Breast epithelium (tissue), 4 donors: Measurements from ENCODE around the gene RGS12. TPM values are rescaled to one million over a fixed set of nuclear protein-coding genes. Genes with fewer than 3 reads are reported as not detected.

Experiments used
- DNase-seq, 2 donors: peaks; one replicate each; pipeline ENCODE4 v3.0.0-alpha.2; 2019; ENCODE audit warnings: low spot score in 2 of 2
- H3K27ac ChIP-seq, 2 donors: fragments of 200-600 bp; sonication (generic) in 1 of 2; one replicate each; pipeline ENCODE4 v1.5.1; 2016 to 2019; ENCODE audit warnings: mild to moderate bottlenecking in 1 of 2
- H3K27me3 ChIP-seq, 2 donors: fragments of 200-600 bp; sonication (generic) in 1 of 2; one replicate each; pipeline versions ENCODE4 v1.5.1 to v1.6.0; 2017 to 2019; ENCODE audit warnings: control low read depth in 1 of 2, mild to moderate bottlenecking in 1 of 2
- H3K36me3 ChIP-seq: fragments of 200-600 bp; one replicate; pipeline ENCODE4 v1.5.1; 2019
- H3K4me1 ChIP-seq, 2 donors: fragments of 200-600 bp; sonication (generic); one replicate each; pipeline ENCODE4 v1.5.1; 2016 to 2019; ENCODE audit warnings: control low read depth in 1 of 2
- H3K4me3 ChIP-seq, 3 donors: fragments of 200-600 bp; sonication (generic); 1 replicate in 2 of 3; 2 replicates in 1 of 3; pipeline ENCODE4 v1.5.1; 2016 to 2019; ENCODE audit warnings: mild to moderate bottlenecking in 3 of 3, moderate library complexity in 2 of 3
- H3K9me3 ChIP-seq, 2 donors: fragments of 200-600 bp; sonication (generic) in 1 of 2; one replicate each; pipeline ENCODE4 v1.5.1; 2016 to 2019; ENCODE audit warnings: control low read depth in 1 of 2
- POLR2A ChIP-seq: fragments of 450-650 bp; IDR thresholded peaks from one replicate; pipeline ENCODE4 v1.6.1; 2016; ENCODE audit warnings: antibody characterized with exemption, mild to moderate bottlenecking, moderate library complexity
- POLR2AphosphoS5 ChIP-seq, 3 donors: sonication (generic); formaldehyde crosslinking; IDR thresholded peaks; one replicate each; pipeline ENCODE4 v1.6.1; 2017; ENCODE audit warnings: antibody characterized with exemption in 3 of 3
- intact Hi-C: fragments of 100-400 bp; cut with DNase I; formaldehyde crosslinking; loops from one replicate; pipeline ENCODE4 v1.15.1; 2023; ENCODE audit warnings: low total_unique reads
- total RNA-seq, 3 donors: library from RNA; depleted of rRNA; stranded (reverse); fragments of >200 nt; gene quantifications; one replicate each; pipeline ENCODE4 v1.1.0, GENCODE V29; 2016
- TF ChIP-seq, protein P1 (sequence below), 3 donors: fragments of 450-650 bp; IDR thresholded peaks; one replicate each; pipeline ENCODE4 v1.5.1; 2016 to 2017; ENCODE audit warnings: antibody characterized with exemption in 3 of 3, mild to moderate bottlenecking in 3 of 3, moderate library complexity in 3 of 3

The RGS12 gene
- total RNA-seq, 3 donors from 2014 or later: 24.3 to 94.5 (median 29.9) TPM

DNA sequence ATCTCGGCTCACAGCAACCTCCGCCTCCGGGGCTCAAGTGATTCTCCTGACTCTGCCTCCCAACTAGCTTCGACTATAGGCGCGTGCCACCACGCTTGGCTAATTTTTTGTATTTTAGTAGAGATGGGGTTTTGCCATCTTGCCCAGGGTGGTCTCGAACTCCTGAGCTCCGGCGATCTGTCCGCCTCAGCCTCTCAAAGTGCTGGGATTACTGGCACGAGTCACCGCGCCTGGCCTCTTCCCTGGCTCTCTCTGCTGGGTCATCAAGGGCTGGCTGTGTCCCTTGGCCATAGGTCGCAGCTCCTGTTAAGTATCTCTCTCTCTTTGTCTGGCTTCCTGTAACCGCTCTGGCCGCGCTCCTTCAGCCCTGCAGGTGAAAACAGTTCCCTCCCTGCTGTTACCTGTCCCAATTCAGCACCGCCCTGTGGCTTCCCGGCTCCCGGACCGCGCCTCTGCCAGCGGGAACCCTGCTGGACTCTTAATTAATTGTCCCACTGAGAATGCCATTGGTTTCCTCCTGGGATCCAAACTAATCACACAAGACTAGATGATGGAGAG is 1.3 kb upstream of the RGS12 start:
- Histone ChIP-seq H3K4me1 (peaks cover 3 to 8% of the 10 kb centered on the region in 2 donors), H3K9me3 (no peaks in the 10 kb centered on the region), H3K27me3 (no peaks in the 10 kb centered on the region), H3K27ac (peak overlapping the region; percentile 96), H3K36me3 (no peaks in the 10 kb centered on the region), H3K4me3 (peak overlapping the region; percentile 78 to 84 (median 83))
- TF ChIP-seq, protein P1, sequence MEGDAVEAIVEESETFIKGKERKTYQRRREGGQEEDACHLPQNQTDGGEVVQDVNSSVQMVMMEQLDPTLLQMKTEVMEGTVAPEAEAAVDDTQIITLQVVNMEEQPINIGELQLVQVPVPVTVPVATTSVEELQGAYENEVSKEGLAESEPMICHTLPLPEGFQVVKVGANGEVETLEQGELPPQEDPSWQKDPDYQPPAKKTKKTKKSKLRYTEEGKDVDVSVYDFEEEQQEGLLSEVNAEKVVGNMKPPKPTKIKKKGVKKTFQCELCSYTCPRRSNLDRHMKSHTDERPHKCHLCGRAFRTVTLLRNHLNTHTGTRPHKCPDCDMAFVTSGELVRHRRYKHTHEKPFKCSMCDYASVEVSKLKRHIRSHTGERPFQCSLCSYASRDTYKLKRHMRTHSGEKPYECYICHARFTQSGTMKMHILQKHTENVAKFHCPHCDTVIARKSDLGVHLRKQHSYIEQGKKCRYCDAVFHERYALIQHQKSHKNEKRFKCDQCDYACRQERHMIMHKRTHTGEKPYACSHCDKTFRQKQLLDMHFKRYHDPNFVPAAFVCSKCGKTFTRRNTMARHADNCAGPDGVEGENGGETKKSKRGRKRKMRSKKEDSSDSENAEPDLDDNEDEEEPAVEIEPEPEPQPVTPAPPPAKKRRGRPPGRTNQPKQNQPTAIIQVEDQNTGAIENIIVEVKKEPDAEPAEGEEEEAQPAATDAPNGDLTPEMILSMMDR (IDR thresholded peaks at IDR 0.05): peak in 1 of 3 donors; percentile 31
- TF ChIP-seq POLR2AphosphoS5 (IDR thresholded peaks at IDR 0.05): no peak
- peak; percentile 80 to 81 for DNase-seq
- intact Hi-C loops: no loop called here

GRCh38 chr4:3291969-3292570 is 751 bp upstream of the RGS12 start:
- peak; percentile 65 for DNase-seq
- intact Hi-C loops: no loop called here
- H3K9me3 ChIP-seq: no peaks in the 10 kb centered on the region
- peak overlapping the region; percentile 96 for H3K27ac ChIP-seq
- H3K36me3 ChIP-seq: no peaks in the 10 kb centered on the region
- no peaks in the 10 kb centered on the region for H3K27me3 ChIP-seq
- TF ChIP-seq, protein P1 (IDR thresholded peaks at IDR 0.05): peak in 1 of 3 donors; percentile 5
- TF ChIP-seq POLR2AphosphoS5 (IDR thresholded peaks at IDR 0.05) (no peak), POLR2A (no peak)
- peak overlapping the region; percentile 78 to 84 (median 83) for H3K4me3 ChIP-seq
- peaks cover 0 to 6% of the 10 kb centered on the region in 2 donors for H3K4me1 ChIP-seq

- no peaks in the 10 kb centered on the region for H3K4me1 ChIP-seq
- peaks cover 0 to 6% of the 10 kb centered on the region in 2 donors for H3K9me3 ChIP-seq
- H3K36me3 ChIP-seq: no peaks in the 10 kb centered on the region
- DNase-seq: peak; percentile 20 to 47
- peak overlapping the region; percentile 80 to 96 for H3K27ac ChIP-seq
- peak overlapping the region; percentile 78 to 84 (median 83) for H3K4me3 ChIP-seq
- no peaks in the 10 kb centered on the region for H3K27me3 ChIP-seq
- TF ChIP-seq POLR2A (no peak), POLR2AphosphoS5 (IDR thresholded peaks at IDR 0.05) (no peak)
- TF ChIP-seq, protein P1 (IDR thresholded peaks at IDR 0.05): no peak
- intact Hi-C loops: no loop called here
These were observed 875 bp downstream of the RGS12 start for GRCh38 chr4:3293401-3294391.

DNA sequence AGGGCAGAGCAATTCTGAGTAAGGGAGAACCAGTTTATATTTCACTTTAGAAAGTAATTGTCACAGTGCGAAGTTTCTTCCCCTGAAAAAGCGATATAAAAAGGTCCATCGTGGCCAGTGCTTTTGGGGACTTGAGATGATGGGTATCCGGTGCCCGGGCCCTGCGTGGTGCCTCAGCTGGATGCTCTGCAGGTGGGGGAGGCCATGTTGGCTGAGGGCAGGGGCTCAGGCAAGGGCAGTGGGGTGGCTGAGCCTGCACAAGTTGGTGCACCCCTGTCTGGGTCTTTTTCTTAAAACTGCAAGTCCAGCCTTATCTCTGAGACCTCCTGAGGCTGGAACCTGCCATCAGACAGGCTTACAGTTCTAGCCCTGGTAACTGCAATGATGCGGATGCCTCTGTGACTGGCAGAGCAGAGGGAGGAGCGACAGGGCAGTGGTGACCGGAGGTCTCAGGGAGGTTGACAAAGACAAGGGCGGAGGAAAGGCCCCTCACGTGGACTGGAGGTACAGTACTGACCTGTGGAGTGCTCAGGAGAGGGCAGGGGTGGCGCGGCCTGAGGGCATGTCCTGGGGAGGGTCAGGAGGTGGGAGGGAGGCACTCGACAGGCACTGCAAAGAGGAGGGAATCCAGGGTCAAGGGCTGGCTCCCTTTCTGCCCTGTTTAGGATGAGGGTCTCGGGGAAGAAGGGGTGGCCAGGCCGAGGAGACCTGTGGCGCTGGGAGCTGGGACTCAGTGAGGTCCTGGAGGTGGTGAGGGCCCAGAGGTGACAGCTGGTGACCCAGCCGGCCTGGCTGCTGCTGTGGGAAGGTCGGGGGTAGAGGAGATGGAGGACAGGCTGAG is 1.8 kb downstream of the RGS12 start:
- Histone ChIP-seq H3K9me3 (peaks cover 0 to 6% of the 10 kb centered on the region in 2 donors), H3K4me1 (peaks cover 0 to 2% of the 10 kb centered on the region in 2 donors), H3K27ac (peak overlapping the region; percentile 80 to 96), H3K4me3 (peak overlapping the region in 1 of 3 donors; percentile 78), H3K36me3 (no peaks in the 10 kb centered on the region), H3K27me3 (no peaks in the 10 kb centered on the region)
- intact Hi-C loops: no loop called here
- peak; percentile 18 to 51 for DNase-seq
- TF ChIP-seq, protein P1 (IDR thresholded peaks at IDR 0.05): no peak
- TF ChIP-seq POLR2A: no peak
- no peak for TF ChIP-seq POLR2AphosphoS5 (IDR thresholded peaks at IDR 0.05)
